B cell (primary cell): Measurements from ENCODE around the gene ADARB2. TPM values are rescaled to one million over a fixed set of nuclear protein-coding genes. Genes with fewer than 3 reads are reported as not detected.

Experiments used
- ATAC-seq: fragments of 200-7000 bp; cut with Tn5 transposase; one replicate; pipeline ENCODE4 v1.10.0; 2021; ENCODE audit warnings: low read depth, mild to moderate bottlenecking, moderate number of reproducible peaks, moderate library complexity
- CTCF ChIA-PET: fragments of 350-600 bp; sonication (Branson Sonifier 250); formaldehyde crosslinking; loops from one replicate; lab custom pipeline; 2021; ENCODE audit warnings: antibody characterized with exemption, inconsistent platforms; lab: Charles Lee
- POLR2A ChIA-PET: fragments of 350-600 bp; sonication (Branson Sonifier 250); formaldehyde crosslinking; loops from one replicate; lab custom pipeline; 2021; ENCODE audit warnings: antibody characterized with exemption; lab: Charles Lee
- DNase-seq: peaks from one replicate; pipeline ENCODE4 v3.0.0; 2013
- H2AFZ ChIP-seq: 2 replicates; pipeline ENCODE4 v1.6.1; 2012; ENCODE audit warnings: mild to moderate bottlenecking, low read depth, low read length; ENCODE audit not compliant: insufficient read depth, poor library complexity, severe bottlenecking
- H3K27ac ChIP-seq, 2 donors: 1 replicate in 1 of 2; 2 replicates in 1 of 2; pipeline ENCODE4 v1.5.1; 2012 to 2013; ENCODE audit warnings: low read length in 2 of 2, mild to moderate bottlenecking in 2 of 2, moderate library complexity in 1 of 2
- H3K27me3 ChIP-seq, 4 experiments: fragments of 200-600 bp in 1 of 4; sonication (generic) in 1 of 4; replicated peaks in 1 of 4; 1 replicate in 2 of 4; 2 replicates in 2 of 4; pipeline versions ENCODE4 v1.6.1 to v1.7.0; 2013 to 2016; ENCODE audit warnings: low read length in 3 of 4, mild to moderate bottlenecking in 2 of 4, mixed read lengths in 1 of 4, moderate library complexity in 1 of 4; ENCODE audit not compliant: insufficient read depth in 4 of 4, control insufficient read depth in 3 of 4; ENCODE audit errors: control extremely low read depth in 1 of 4
- H3K36me3 ChIP-seq, 2 experiments: replicated peaks in 1 of 2; 1 replicate in 1 of 2; 2 replicates in 1 of 2; pipeline versions ENCODE4 v1.6.1 to v1.7.1; 2013; ENCODE audit warnings: low read length in 1 of 2; ENCODE audit not compliant: insufficient read depth in 2 of 2, control insufficient read depth in 1 of 2; ENCODE audit errors: control extremely low read depth in 1 of 2, extremely low read depth in 1 of 2
- H3K4me1 ChIP-seq, 2 donors: fragments of 200-600 bp in 1 of 2; sonication (generic) in 1 of 2; 1 replicate in 1 of 2; 2 replicates in 1 of 2; pipeline versions ENCODE4 v1.5.1 to v1.6.1; 2013 to 2017; ENCODE audit warnings: low read length in 2 of 2; ENCODE audit not compliant: control insufficient read depth in 2 of 2, insufficient read depth in 2 of 2
- H3K4me2 ChIP-seq: replicated peaks from 2 replicates; pipeline ENCODE3; 2012; ENCODE audit warnings: mild to moderate bottlenecking, low read depth, low read length; ENCODE audit not compliant: poor library complexity, severe bottlenecking
- H3K4me3 ChIP-seq, 5 experiments: fragments of 200-600 bp in 1 of 5; sonication (generic) in 1 of 5; 1 replicate in 3 of 5; 2 replicates in 2 of 5; pipeline versions ENCODE4 v1.5.1 to v1.7.0; 2011 to 2016; ENCODE audit warnings: low read length in 4 of 5, mild to moderate bottlenecking in 4 of 5, low read depth in 2 of 5, control low read depth in 1 of 5, moderate library complexity in 1 of 5; ENCODE audit not compliant: insufficient read depth in 1 of 5; ENCODE audit errors: control extremely low read depth in 1 of 5, extremely low read depth in 1 of 5
- H3K79me2 ChIP-seq: fragments of 200-600 bp; sonication (generic); one replicate; pipeline ENCODE4 v1.6.0; 2016; ENCODE audit warnings: low read length; ENCODE audit not compliant: control insufficient read depth, insufficient read depth
- H3K9ac ChIP-seq: fragments of 200-600 bp; sonication (generic); 2 replicates; pipeline ENCODE4 v1.6.1; 2017; ENCODE audit warnings: mild to moderate bottlenecking, low read length, moderate library complexity
- H3K9me3 ChIP-seq, 3 donors: one replicate each; pipeline versions ENCODE4 v1.6.1 to v1.7.1; 2013; ENCODE audit warnings: low read length in 2 of 3; ENCODE audit not compliant: control insufficient read depth in 2 of 3, insufficient read depth in 1 of 3; ENCODE audit errors: control extremely low read depth in 1 of 3
- H4K20me1 ChIP-seq: 2 replicates; pipeline ENCODE4 v1.6.0; 2012; ENCODE audit warnings: mild to moderate bottlenecking, low read length; ENCODE audit not compliant: insufficient read depth, control insufficient read depth, poor library complexity, severe bottlenecking
- H3K27ac Mint-ChIP-seq: one replicate; pipeline ENCODE4 v1.8.0; 2021; ENCODE audit warnings: mixed read lengths
- H3K27me3 Mint-ChIP-seq: one replicate; pipeline ENCODE4 v1.8.0; 2021; ENCODE audit warnings: mixed read lengths
- H3K4me1 Mint-ChIP-seq: one replicate; pipeline ENCODE4 v1.8.0; 2021; ENCODE audit warnings: mixed read lengths
- H3K4me3 Mint-ChIP-seq: one replicate; pipeline ENCODE4 v1.8.0; 2021; ENCODE audit warnings: mixed read lengths
- H3K9me3 Mint-ChIP-seq: one replicate; pipeline ENCODE4 v1.8.0; 2022; ENCODE audit warnings: mixed read lengths; ENCODE audit not compliant: insufficient read depth
- CTCF ChIP-seq: fragments of 200-600 bp; IDR thresholded peaks from one replicate; pipeline ENCODE4 v1.8.0; 2022; ENCODE audit warnings: antibody characterized with exemption, mild to moderate bottlenecking
- EZH2 ChIP-seq: IDR thresholded peaks from 2 replicates; pipeline ENCODE4 v1.6.1; 2012; ENCODE audit warnings: borderline replicate concordance, low read depth, mild to moderate bottlenecking, moderate library complexity, low read length; ENCODE audit not compliant: insufficient read depth, poor library complexity, severe bottlenecking
- WGBS: methylation state at CpG from one replicate; pipeline ENCODE4 v1.1.5; 2013; ENCODE audit warnings: missing lambda C conversion rate; ENCODE audit not compliant: insufficient coverage; 5-methylcytosine and 5-hydroxymethylcytosine counted together
- intact Hi-C: fragments of 100-400 bp; cut with micrococcal nuclease; formaldehyde crosslinking; loops from one replicate; pipeline ENCODE4 v1.10.0; 2022
- polyA plus RNA-seq: library from polyadenylated mRNA; depleted of rRNA; stranded (reverse); fragments of >200 nt; gene quantifications from 2 replicates; pipeline ENCODE4 v1.2.3, GENCODE V29; 2012
- total RNA-seq, 2 donors: library from RNA; stranded (reverse); fragments of 120-200 nt in 1 of 2; gene quantifications; 1 replicate in 1 of 2; 2 replicates in 1 of 2; pipeline versions ENCODE4 v1.2.3 to v1.2.4, GENCODE V29; 2013 to 2022

ADARB2 gene
- total and polyA plus RNA-seq, 2 donors (not counting 1 experiment from before 2014, with no cell fraction given) = 0.13 to 0.96 TPM

- peaks cover 14% of the 10 kb centered on the region for H3K27me3 Mint-ChIP-seq
- no peaks in the 10 kb centered on the region for H4K20me1 ChIP-seq
- no peak for TF ChIP-seq CTCF
- TF ChIP-seq EZH2 = no peak
- H3K4me3 Mint-ChIP-seq = no peak overlapping the region
- no peak overlapping the region for H2AFZ ChIP-seq
- no peak overlapping the region for H3K27ac ChIP-seq
- no peak for ATAC-seq
- ChIA-PET POLR2A (interaction anchor here (0.9 kb wide), 1 partner anchor 15 kb away, joined by 3 read pairs; no protein-coding TSS in a partner anchor), CTCF (no interaction called here)
- H3K9me3 Mint-ChIP-seq = no peaks in the 10 kb centered on the region
- H3K4me3 ChIP-seq = no peak overlapping the region
- H3K9ac ChIP-seq = no peak overlapping the region
- WGBS = 88% methylated on average over 35 of the region's 36 CpGs
- H3K79me2 ChIP-seq = no peaks in the 10 kb centered on the region
- intact Hi-C loops = no loop called here
- H3K4me1 ChIP-seq = peaks cover 6 to 18% of the 10 kb centered on the region in 2 donors
- peaks cover 0 to 35% (median 0%) of the 10 kb centered on the region in 3 donors for H3K9me3 ChIP-seq
- peak overlapping the region; percentile 11 for H3K4me2 ChIP-seq
- no peak for DNase-seq
- H3K4me1 Mint-ChIP-seq = peaks cover 14% of the 10 kb centered on the region
- no peaks in the 10 kb centered on the region for H3K36me3 ChIP-seq
- H3K27ac Mint-ChIP-seq = no peak overlapping the region
- peaks cover 0 to 4% (median 0%) of the 10 kb centered on the region in 4 experiments for H3K27me3 ChIP-seq
Measured at GRCh38 chr10:1474376-1475097, 262.8 kb downstream of the ADARB2 start.

- Histone ChIP-seq H3K36me3 (no peaks in the 10 kb centered on the region), H3K27ac (no peak overlapping the region), H4K20me1 (no peaks in the 10 kb centered on the region), H2AFZ (no peak overlapping the region), H3K4me3 (no peak overlapping the region), H3K9me3 (peaks cover 0 to 29% (median 0%) of the 10 kb centered on the region in 3 donors), H3K27me3 (peaks cover 0 to 4% (median 0%) of the 10 kb centered on the region in 4 experiments), H3K9ac (no peak overlapping the region), H3K79me2 (no peaks in the 10 kb centered on the region), H3K4me1 (peaks cover 6 to 18% of the 10 kb centered on the region in 2 donors), H3K4me2 (no peak overlapping the region)
- ChIA-PET POLR2A (interaction anchor here (0.9 kb wide), 1 partner anchor 15 kb away, joined by 3 read pairs; no protein-coding TSS in a partner anchor), CTCF (no interaction called here)
- 87% methylated on average over 10 of the region's 11 CpGs for WGBS
- no peak overlapping the region for H3K4me3 Mint-ChIP-seq
- DNase-seq (no peak), ATAC-seq (no peak)
- no peak overlapping the region for H3K27ac Mint-ChIP-seq
- no peaks in the 10 kb centered on the region for H3K9me3 Mint-ChIP-seq
- TF ChIP-seq CTCF = no peak
- TF ChIP-seq EZH2 = no peak
- H3K27me3 Mint-ChIP-seq = peaks cover 14% of the 10 kb centered on the region
- intact Hi-C loops = no loop called here
- H3K4me1 Mint-ChIP-seq = peaks cover 15% of the 10 kb centered on the region
Measured at GRCh38 chr10:1473874-1474273, 263.5 kb downstream of the ADARB2 start.
